ES-I3 (cell line): ENCODE measurements around the gene GRXCR2.
"Not testable (repeated sequence)": the region's sequence is repeated elsewhere in the genome, so short reads cannot be mapped to it uniquely, and the experiment has no call there.

Source experiments
- H3K36me3 ChIP-seq: 2 replicates; pipeline ENCODE4 v1.6.1; 2013; ENCODE audit warnings: mild to moderate bottlenecking, low read length, control low read depth, moderate library complexity; ENCODE audit not compliant: insufficient read depth
- H3K4me1 ChIP-seq: 2 replicates; pipeline ENCODE4 v1.6.1; 2013; ENCODE audit warnings: mild to moderate bottlenecking, control low read depth, low read length; ENCODE audit not compliant: insufficient read depth
- H3K9ac ChIP-seq: 2 replicates; pipeline ENCODE4 v1.6.1; 2013; ENCODE audit warnings: low read depth, mild to moderate bottlenecking, low read length, moderate library complexity
- H3K9me3 ChIP-seq: 2 replicates; pipeline ENCODE4 v1.6.1; 2013; ENCODE audit warnings: mild to moderate bottlenecking, low read length, moderate library complexity; ENCODE audit not compliant: control insufficient read depth, insufficient read depth

Gene GRXCR2

GRCh38 chr5:145904743-145905142 is 31.9 kb upstream of the GRXCR2 start:
- no peak overlapping the region for H3K9ac ChIP-seq
- H3K9me3 ChIP-seq = no peaks in the 10 kb centered on the region
- no peaks in the 10 kb centered on the region for H3K36me3 ChIP-seq
- H3K4me1 ChIP-seq = no peaks in the 10 kb centered on the region

GRCh38 chr5:145903867-145904266 is 31.1 kb upstream of the GRXCR2 start:
- H3K36me3 ChIP-seq = no peaks in the 10 kb centered on the region
- H3K4me1 ChIP-seq = no peaks in the 10 kb centered on the region
- H3K9me3 ChIP-seq = no peaks in the 10 kb centered on the region
- no peak overlapping the region for H3K9ac ChIP-seq

- Histone ChIP-seq H3K36me3 (no peaks in the 10 kb centered on the region), H3K4me1 (no peaks in the 10 kb centered on the region), H3K9me3 (no peaks in the 10 kb centered on the region), H3K9ac (no peak overlapping the region)
Measured at GRCh38 chr5:145903113-145903512, 30.3 kb upstream of the GRXCR2 start.

GRCh38 chr5:145902421-145902820 is 29.6 kb upstream of the GRXCR2 start:
- H3K9me3 ChIP-seq = no peaks in the 10 kb centered on the region
- H3K36me3 ChIP-seq = no peaks in the 10 kb centered on the region
- H3K4me1 ChIP-seq = no peaks in the 10 kb centered on the region
- no peak overlapping the region for H3K9ac ChIP-seq

- no peak overlapping the region for H3K9ac ChIP-seq
- H3K36me3 ChIP-seq = no peaks in the 10 kb centered on the region
- no peaks in the 10 kb centered on the region for H3K9me3 ChIP-seq
- H3K4me1 ChIP-seq = no peaks in the 10 kb centered on the region
Measured at GRCh38 chr5:145898171-145898570, 25.4 kb upstream of the GRXCR2 start.

- H3K9me3 ChIP-seq, H3K36me3 ChIP-seq, H3K9ac ChIP-seq, H3K4me1 ChIP-seq: not testable (repeated sequence)
Measured at GRCh38 chr5:145891378-145891777, 18.6 kb upstream of the GRXCR2 start.

GRCh38 chr5:145889611-145890010 is 16.8 kb upstream of the GRXCR2 start:
- Histone ChIP-seq H3K4me1 (no peaks in the 10 kb centered on the region), H3K9ac (no peak overlapping the region), H3K36me3 (no peaks in the 10 kb centered on the region)

GRCh38 chr5:145887976-145888574 is 15.3 kb upstream of the GRXCR2 start:
- no peaks in the 10 kb centered on the region for H3K36me3 ChIP-seq
- no peaks in the 10 kb centered on the region for H3K4me1 ChIP-seq
- peaks cover 7% of the 10 kb centered on the region; the same call in 1 of the 2 replicates for H3K9me3 ChIP-seq
- H3K9ac ChIP-seq = no peak overlapping the region

More at GRCh38 chr5:145889611-145890010, 16.8 kb upstream of the GRXCR2 start:
- H3K9me3 ChIP-seq = peaks cover 7% of the 10 kb centered on the region; the same call in 1 of the 2 replicates

GRCh38 chr5:145887217-145887616 is 14.4 kb upstream of the GRXCR2 start:
- H3K9me3 ChIP-seq = peaks cover 7% of the 10 kb centered on the region; the same call in 1 of the 2 replicates
- no peaks in the 10 kb centered on the region for H3K36me3 ChIP-seq
- H3K4me1 ChIP-seq = no peaks in the 10 kb centered on the region
- H3K9ac ChIP-seq = no peak overlapping the region

- Histone ChIP-seq H3K4me1 (no peaks in the 10 kb centered on the region), H3K36me3 (no peaks in the 10 kb centered on the region), H3K9ac (no peak overlapping the region), H3K9me3 (no peaks in the 10 kb centered on the region)
Measured at GRCh38 chr5:145874765-145875164, 2.0 kb upstream of the GRXCR2 start.

- H3K4me1 ChIP-seq = no peaks in the 10 kb centered on the region
- H3K9ac ChIP-seq = no peak overlapping the region
- H3K36me3 ChIP-seq = no peaks in the 10 kb centered on the region
- H3K9me3 ChIP-seq = no peaks in the 10 kb centered on the region
Measured at GRCh38 chr5:145872486-145872885, 328 bp downstream of the GRXCR2 start.

- Histone ChIP-seq H3K36me3 (no peaks in the 10 kb centered on the region), H3K9me3 (no peaks in the 10 kb centered on the region), H3K4me1 (no peaks in the 10 kb centered on the region), H3K9ac (no peak overlapping the region)
Measured at GRCh38 chr5:145869753-145870152, 3.1 kb downstream of the GRXCR2 start.

- H3K9ac ChIP-seq = no peak overlapping the region
Measured at GRCh38 chr5:145867806-145868205, 5.0 kb downstream of the GRXCR2 start.

GRCh38 chr5:145864432-145864831 is 8.4 kb downstream of the GRXCR2 start:
- not testable (repeated sequence) for H3K9ac ChIP-seq, H3K4me1 ChIP-seq, H3K36me3 ChIP-seq, H3K9me3 ChIP-seq

More at GRCh38 chr5:145867806-145868205, 5.0 kb downstream of the GRXCR2 start:
- H3K9me3 ChIP-seq = no peaks in the 10 kb centered on the region
- H3K36me3 ChIP-seq = no peaks in the 10 kb centered on the region
- H3K4me1 ChIP-seq = no peaks in the 10 kb centered on the region

GRCh38 chr5:145863003-145863402 is 9.8 kb downstream of the GRXCR2 start:
- Histone ChIP-seq H3K4me1 (no peaks in the 10 kb centered on the region), H3K9ac (no peak overlapping the region), H3K36me3 (no peaks in the 10 kb centered on the region), H3K9me3 (no peaks in the 10 kb centered on the region)

GRCh38 chr5:145859897-145860296 is 12.9 kb downstream of the GRXCR2 start:
- Histone ChIP-seq H3K9ac (no peak overlapping the region), H3K36me3 (no peaks in the 10 kb centered on the region), H3K4me1 (peaks cover 9% of the 10 kb centered on the region), H3K9me3 (no peaks in the 10 kb centered on the region)
